AG04450 (cell line): ENCODE results near the gene GLDC. TPM values are rescaled to one million over a fixed set of nuclear protein-coding genes. Genes with fewer than 3 reads are reported as not detected.

Source experiments
- CTCF ChIA-PET: fragments of 300-600, 350-600 bp; formaldehyde crosslinking; extraction: SDS; loops from one replicate; lab custom pipeline; 2022; ENCODE audit warnings: antibody characterized with exemption, inconsistent platforms; lab: Charles Lee
- POLR2A ChIA-PET: fragments of 350-600 bp; formaldehyde crosslinking; extraction: SDS; loops from one replicate; lab custom pipeline; 2021; ENCODE audit warnings: antibody characterized with exemption, inconsistent platforms; lab: Yijun Ruan, JAX
- DNase-seq: peaks from one replicate; pipeline ENCODE4 v3.0.0-alpha.2; 2011; ENCODE audit warnings: low read depth, low spot score
- H3K27ac ChIP-seq: one replicate; pipeline ENCODE4 v1.5.1; 2012; ENCODE audit warnings: low read depth, low read length, control low read depth
- H3K27me3 ChIP-seq: one replicate; pipeline ENCODE4 v1.6.0; 2012; ENCODE audit warnings: low read length; ENCODE audit not compliant: control insufficient read depth, insufficient read depth
- H3K4me3 ChIP-seq: 2 replicates; pipeline ENCODE4 v1.5.1; 2011; ENCODE audit warnings: mild to moderate bottlenecking, low read depth, low read length, control low read depth
- H3K9me3 ChIP-seq: 2 replicates; pipeline ENCODE4 v1.5.1; 2012; ENCODE audit warnings: low read length; ENCODE audit not compliant: control insufficient read depth, insufficient read depth
- CTCF ChIP-seq: IDR thresholded peaks from 2 replicates; pipeline ENCODE4 v1.5.1; 2011; ENCODE audit warnings: low read depth, low read length, control low read depth, inconsistent platforms
- polyA plus RNA-seq: library from polyadenylated mRNA; depleted of rRNA; stranded (reverse); fragments of >200 nt; gene quantifications from 2 replicates; pipeline ENCODE4 v1.2.3, GENCODE V29; 2011

GLDC gene
- polyA plus RNA-seq, 1 experiment = 0.20 TPM

- Histone ChIP-seq H3K9me3 (no peaks in the 10 kb centered on the region), H3K4me3 (no peak overlapping the region), H3K27ac (no peak overlapping the region), H3K27me3 (no peaks in the 10 kb centered on the region)
- ChIA-PET POLR2A (no interaction called here), CTCF (interaction anchor here (0.7 to 1.0 kb wide), 2 partner anchors 26 to 80 kb away, joined by 4 to 5 read pairs; no protein-coding TSS in a partner anchor)
- DNase-seq = no peak
- no peak for TF ChIP-seq CTCF
These were observed 20.1 kb upstream of the GLDC start for GRCh38 chr9:6665628-6666027.

GRCh38 chr9:6664204-6664680, 18.7 kb upstream of the GLDC start:
- Histone ChIP-seq H3K9me3 (no peaks in the 10 kb centered on the region), H3K27ac (no peak overlapping the region), H3K27me3 (no peaks in the 10 kb centered on the region), H3K4me3 (no peak overlapping the region)
- no peak for TF ChIP-seq CTCF
- CTCF ChIA-PET = interaction anchor here (2.2 kb wide), 1 partner anchor 79 kb away, joined by 10 read pairs; no protein-coding TSS in a partner anchor
- POLR2A ChIA-PET = no interaction called here
- no peak for DNase-seq

GRCh38 chr9:6660512-6660911, 15.0 kb upstream of the GLDC start:
- ChIA-PET CTCF (interaction anchor here (1.3 kb wide), 1 partner anchor 92 kb away, joined by 3 read pairs; no protein-coding TSS in a partner anchor), POLR2A (no interaction called here)
- H3K27me3 ChIP-seq = peaks cover 2% of the 10 kb centered on the region
- no peaks in the 10 kb centered on the region for H3K9me3 ChIP-seq
- TF ChIP-seq CTCF = no peak
- DNase-seq = no peak
- no peak overlapping the region for H3K27ac ChIP-seq
- no peak overlapping the region for H3K4me3 ChIP-seq

GRCh38 chr9:6658628-6659353, 13.3 kb upstream of the GLDC start:
- TF ChIP-seq CTCF = no peak
- CTCF ChIA-PET = interaction anchor here (1.3 kb wide), 1 partner anchor 9 kb away, joined by 5 read pairs; no protein-coding TSS in a partner anchor
- no peak overlapping the region for H3K27ac ChIP-seq
- POLR2A ChIA-PET = interaction anchor here (0.5 kb wide), 1 partner anchor 13 kb away, joined by 3 read pairs; no protein-coding TSS in a partner anchor
- no peak for DNase-seq
- H3K27me3 ChIP-seq = peaks cover 2% of the 10 kb centered on the region
- H3K9me3 ChIP-seq = no peaks in the 10 kb centered on the region
- H3K4me3 ChIP-seq = no peak overlapping the region

GRCh38 chr9:6656614-6657300, 11.2 kb upstream of the GLDC start:
- POLR2A ChIA-PET = no interaction called here
- Histone ChIP-seq H3K4me3 (no peak overlapping the region), H3K9me3 (no peaks in the 10 kb centered on the region), H3K27ac (no peak overlapping the region), H3K27me3 (peaks cover 2% of the 10 kb centered on the region)
- no peak for DNase-seq
- no peak for TF ChIP-seq CTCF
- CTCF ChIA-PET = interaction anchor here (0.6 to 4.3 kb wide), 3 partner anchors 10 to 72 kb away, joined by 3 to 23 read pairs (median 4); no protein-coding TSS in a partner anchor
